H9 (cell line): ENCODE results near the gene RRAGC. TPM values are rescaled to one million over a fixed set of nuclear protein-coding genes. Genes with fewer than 3 reads are reported as not detected.

Experiments
- DNase-seq: peaks from one replicate; pipeline ENCODE4 v3.0.0-alpha.2; 2017
- H2AFZ ChIP-seq: one replicate; pipeline ENCODE4 v1.6.1; 2013; ENCODE audit warnings: mild to moderate bottlenecking, low read length, control low read depth, moderate library complexity
- H2AK5ac ChIP-seq: 2 replicates; pipeline ENCODE4 v1.6.1; 2013; ENCODE audit warnings: low read length, control low read depth, mixed read lengths; ENCODE audit not compliant: insufficient read length
- H2BK120ac ChIP-seq: one replicate; pipeline ENCODE4 v1.6.1; 2013; ENCODE audit warnings: low read depth, mild to moderate bottlenecking, low read length, control low read depth, inconsistent platforms; ENCODE audit not compliant: poor library complexity, severe bottlenecking
- H2BK12ac ChIP-seq: 2 replicates; pipeline ENCODE4 v1.6.1; 2013; ENCODE audit warnings: low read length, control low read depth, mixed read lengths, low read depth; ENCODE audit not compliant: insufficient read length
- H2BK15ac ChIP-seq: 2 replicates; pipeline ENCODE4 v1.6.1; 2013; ENCODE audit warnings: low read depth, low read length, control low read depth
- H2BK20ac ChIP-seq: one replicate; pipeline ENCODE4 v1.6.1; 2013; ENCODE audit warnings: low read depth, mild to moderate bottlenecking, low read length, control low read depth, inconsistent platforms; ENCODE audit not compliant: poor library complexity, severe bottlenecking
- H2BK5ac ChIP-seq: 2 replicates; pipeline ENCODE4 v1.6.1; 2013; ENCODE audit warnings: low read length, control low read depth, mixed read lengths; ENCODE audit not compliant: insufficient read length
- H3K14ac ChIP-seq: 2 replicates; pipeline ENCODE4 v1.6.1; 2013; ENCODE audit warnings: low read length, control low read depth; ENCODE audit not compliant: insufficient read depth
- H3K18ac ChIP-seq: 2 replicates; pipeline ENCODE4 v1.6.1; 2013; ENCODE audit warnings: low read depth, mild to moderate bottlenecking, mixed read lengths, low read length, control low read depth; ENCODE audit not compliant: insufficient read length
- H3K23ac ChIP-seq: 2 replicates; pipeline ENCODE4 v1.6.1; 2013; ENCODE audit warnings: low read length, control low read depth, mixed read lengths, low read depth; ENCODE audit not compliant: insufficient read length
- H3K23me2 ChIP-seq: 2 replicates; pipeline ENCODE4 v1.6.1; 2013; ENCODE audit warnings: low read depth, mild to moderate bottlenecking, mixed read lengths, low read length, control low read depth; ENCODE audit not compliant: insufficient read length, poor library complexity, severe bottlenecking
- H3K27ac ChIP-seq: 2 replicates; pipeline ENCODE4 v1.5.1; 2013; ENCODE audit warnings: low read length, control low read depth, mixed read lengths, low read depth; ENCODE audit not compliant: insufficient read length
- H3K27me3 ChIP-seq: 2 replicates; pipeline ENCODE4 v1.6.1; 2013; ENCODE audit warnings: low read length, control low read depth, inconsistent platforms; ENCODE audit not compliant: insufficient read depth
- H3K4ac ChIP-seq: 2 replicates; pipeline ENCODE4 v1.6.1; 2013; ENCODE audit warnings: low read depth, mild to moderate bottlenecking, control low read depth, inconsistent platforms, low read length, moderate library complexity
- H3K4me1 ChIP-seq: 2 replicates; pipeline ENCODE4 v1.6.1; 2013; ENCODE audit warnings: low read length, control low read depth, inconsistent platforms; ENCODE audit not compliant: insufficient read depth
- H3K4me2 ChIP-seq: 2 replicates; pipeline ENCODE4 v1.6.1; 2013; ENCODE audit warnings: low read length, control low read depth, mixed read lengths; ENCODE audit not compliant: insufficient read length, insufficient read depth
- H3K56ac ChIP-seq: 2 replicates; pipeline ENCODE4 v1.6.1; 2013; ENCODE audit warnings: low read depth, mild to moderate bottlenecking, mixed read lengths, low read length, control low read depth; ENCODE audit not compliant: insufficient read length
- H3K79me1 ChIP-seq: 2 replicates; pipeline ENCODE4 v1.6.1; 2013; ENCODE audit warnings: low read depth, mild to moderate bottlenecking, moderate library complexity, low read length, control low read depth, inconsistent platforms; ENCODE audit not compliant: insufficient read depth, poor library complexity, severe bottlenecking
- H3K79me2 ChIP-seq: 2 replicates; pipeline ENCODE4 v1.6.1; 2013; ENCODE audit warnings: low read length, control low read depth, inconsistent platforms; ENCODE audit not compliant: insufficient read depth
- H3K9ac ChIP-seq: 2 replicates; pipeline ENCODE4 v1.6.1; 2013; ENCODE audit warnings: low read length, control low read depth, mixed read lengths; ENCODE audit not compliant: insufficient read length; ENCODE audit errors: extremely low read depth
- H3K9me3 ChIP-seq: one replicate; pipeline ENCODE4 v1.6.1; 2013; ENCODE audit warnings: low read depth, low read length, inconsistent platforms; ENCODE audit not compliant: control insufficient read depth
- H3T11ph ChIP-seq: one replicate; pipeline ENCODE4 v1.6.1; 2013; ENCODE audit warnings: mild to moderate bottlenecking, low read length, control low read depth, inconsistent platforms
- H4K20me1 ChIP-seq: one replicate; pipeline ENCODE4 v1.6.1; 2013; ENCODE audit not compliant: control insufficient read depth, insufficient read length, insufficient read depth
- H4K5ac ChIP-seq: 2 replicates; pipeline ENCODE4 v1.6.1; 2013; ENCODE audit warnings: low read depth, mild to moderate bottlenecking, mixed read lengths, low read length, control low read depth; ENCODE audit not compliant: insufficient read length
- H4K8ac ChIP-seq: replicated peaks from 2 replicates; pipeline ENCODE4 v1.6.1; 2013; ENCODE audit warnings: low read length, control low read depth, mixed read lengths, low read depth; ENCODE audit not compliant: insufficient read length
- H4K91ac ChIP-seq: 2 replicates; pipeline ENCODE4 v1.6.1; 2013; ENCODE audit warnings: low read depth, mild to moderate bottlenecking, moderate library complexity, mixed read lengths, low read length, control low read depth; ENCODE audit not compliant: insufficient read length
- H3K27ac Mint-ChIP-seq, 3 experiments: 2 replicates in 2 of 3; 3 replicates in 1 of 3; pipeline ENCODE4 v1.8.0; 2020 to 2021; ENCODE audit warnings: mixed read lengths in 3 of 3, mild to moderate bottlenecking in 1 of 3, moderate library complexity in 1 of 3
- H3K27me3 Mint-ChIP-seq: 2 replicates; pipeline ENCODE4 v1.8.0; 2021; ENCODE audit warnings: low read depth, mild to moderate bottlenecking, moderate library complexity, mixed read lengths
- H3K36me3 Mint-ChIP-seq, 3 experiments: 2 replicates in 2 of 3; 3 replicates in 1 of 3; pipeline ENCODE4 v1.8.0; 2020 to 2021; ENCODE audit warnings: low read depth in 3 of 3, mixed read lengths in 3 of 3; ENCODE audit not compliant: insufficient read depth in 1 of 3
- H3K4me1 Mint-ChIP-seq, 2 experiments: 2 replicates each; pipeline ENCODE4 v1.8.0; 2020; ENCODE audit warnings: mixed read lengths in 2 of 2
- H3K4me3 Mint-ChIP-seq, 2 experiments: 2 replicates in 1 of 2; 3 replicates in 1 of 2; pipeline ENCODE4 v1.8.0; 2020 to 2021; ENCODE audit warnings: mild to moderate bottlenecking in 2 of 2, mixed read lengths in 2 of 2, moderate library complexity in 1 of 2
- H3K9me3 Mint-ChIP-seq, 2 experiments: 2 replicates in 1 of 2; 3 replicates in 1 of 2; pipeline ENCODE4 v1.8.0; 2020; ENCODE audit warnings: mild to moderate bottlenecking in 2 of 2, mixed read lengths in 2 of 2, moderate library complexity in 1 of 2
- WGBS: extraction: QIAGEN DNeasy Blood & Tissue Kit; methylation state at CpG from one replicate; pipeline ENCODE4 v1.1.7; 2013; ENCODE audit warnings: missing lambda C conversion rate, low lambda C conversion rate, mixed read lengths; ENCODE audit not compliant: insufficient read length; ENCODE audit errors: extremely low coverage; 5-methylcytosine and 5-hydroxymethylcytosine counted together
- total RNA-seq: library from RNA; stranded (reverse); gene quantifications from 2 replicates; pipeline ENCODE4 v1.2.1, GENCODE V29; 2021
- TF ChIP-seq, protein P1 (sequence below): fragments of 200-600 bp; sonication (generic); conservative IDR thresholded peaks from 3 replicates; pipeline ENCODE4 v1.8.0; 2021; ENCODE audit warnings: antibody characterized with exemption, mild to moderate bottlenecking

The RRAGC gene
- total RNA-seq, 1 experiment from 2014 or later, result 17.9 TPM

DNA sequence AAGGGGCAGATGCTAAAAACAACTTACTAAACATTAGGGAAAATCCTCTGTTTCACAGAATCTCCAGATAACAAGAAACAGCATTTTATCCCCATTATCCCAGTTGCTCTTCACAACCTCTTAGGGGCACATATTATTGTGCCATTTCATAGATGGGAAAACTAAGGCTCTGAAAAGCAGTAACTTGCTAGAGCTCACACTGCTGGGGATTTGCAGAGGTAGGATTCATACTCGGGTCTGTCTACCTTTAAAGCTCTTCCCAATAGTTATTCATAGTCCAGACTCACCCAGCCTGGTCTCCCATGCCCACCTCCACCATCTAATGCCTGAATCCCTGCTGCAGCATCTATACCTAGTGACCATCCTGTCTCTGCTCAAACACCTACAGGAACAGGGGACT lies 67.7 kb downstream of the RRAGC start:
- H3K79me1 ChIP-seq, result no peaks in the 10 kb centered on the region
- no peaks in the 10 kb centered on the region for H3K79me2 ChIP-seq
- H3K36me3 Mint-ChIP-seq, result no peaks in the 10 kb centered on the region
- H3K9me3 ChIP-seq, result no peaks in the 10 kb centered on the region
- no peak overlapping the region for H2BK20ac ChIP-seq
- no peaks in the 10 kb centered on the region for H3K23me2 ChIP-seq
- H3K4ac ChIP-seq, result no peak overlapping the region
- WGBS, result no CpG with 5 or more reads among the region's 1 CpG
- no peak overlapping the region for H3K4me2 ChIP-seq
- TF ChIP-seq, protein P1, sequence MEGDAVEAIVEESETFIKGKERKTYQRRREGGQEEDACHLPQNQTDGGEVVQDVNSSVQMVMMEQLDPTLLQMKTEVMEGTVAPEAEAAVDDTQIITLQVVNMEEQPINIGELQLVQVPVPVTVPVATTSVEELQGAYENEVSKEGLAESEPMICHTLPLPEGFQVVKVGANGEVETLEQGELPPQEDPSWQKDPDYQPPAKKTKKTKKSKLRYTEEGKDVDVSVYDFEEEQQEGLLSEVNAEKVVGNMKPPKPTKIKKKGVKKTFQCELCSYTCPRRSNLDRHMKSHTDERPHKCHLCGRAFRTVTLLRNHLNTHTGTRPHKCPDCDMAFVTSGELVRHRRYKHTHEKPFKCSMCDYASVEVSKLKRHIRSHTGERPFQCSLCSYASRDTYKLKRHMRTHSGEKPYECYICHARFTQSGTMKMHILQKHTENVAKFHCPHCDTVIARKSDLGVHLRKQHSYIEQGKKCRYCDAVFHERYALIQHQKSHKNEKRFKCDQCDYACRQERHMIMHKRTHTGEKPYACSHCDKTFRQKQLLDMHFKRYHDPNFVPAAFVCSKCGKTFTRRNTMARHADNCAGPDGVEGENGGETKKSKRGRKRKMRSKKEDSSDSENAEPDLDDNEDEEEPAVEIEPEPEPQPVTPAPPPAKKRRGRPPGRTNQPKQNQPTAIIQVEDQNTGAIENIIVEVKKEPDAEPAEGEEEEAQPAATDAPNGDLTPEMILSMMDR, result no peak
- H2BK5ac ChIP-seq, result no peak overlapping the region
- H3K27me3 ChIP-seq, result no peaks in the 10 kb centered on the region
- no peaks in the 10 kb centered on the region for H4K20me1 ChIP-seq
- peaks cover 17% of the 10 kb centered on the region for H3K27me3 Mint-ChIP-seq
- H3T11ph ChIP-seq, result no peak overlapping the region
- no peak overlapping the region for H2BK12ac ChIP-seq
- H3K9me3 Mint-ChIP-seq, result peaks cover 2 to 8% of the 10 kb centered on the region in 2 experiments; a peak in 4 of 5 replicates
- H3K4me1 Mint-ChIP-seq, result peaks cover 21 to 28% of the 10 kb centered on the region in 2 experiments
- no peak overlapping the region for H3K18ac ChIP-seq
- no peak overlapping the region for H3K14ac ChIP-seq
- H4K5ac ChIP-seq, result no peak overlapping the region
- H3K27ac Mint-ChIP-seq, result no peak overlapping the region; a peak in 1 of 7 replicates
- H4K91ac ChIP-seq, result no peak overlapping the region
- no peak overlapping the region for H3K56ac ChIP-seq
- H2AK5ac ChIP-seq, result no peak overlapping the region
- H3K4me1 ChIP-seq, result peaks cover 4% of the 10 kb centered on the region; the same call in 1 of the 2 replicates
- no peak overlapping the region for H3K9ac ChIP-seq
- no peak overlapping the region for H3K27ac ChIP-seq
- DNase-seq, result no peak
- no peak overlapping the region for H4K8ac ChIP-seq
- no peak overlapping the region for H2AFZ ChIP-seq
- H2BK15ac ChIP-seq, result no peak overlapping the region
- no peak overlapping the region for H3K4me3 Mint-ChIP-seq
- no peak overlapping the region for H2BK120ac ChIP-seq
- no peak overlapping the region for H3K23ac ChIP-seq
